Dermis microvascular lymphatic vessel endothelial cell (primary cell): ENCODE results near the gene WRNIP1. TPM values are rescaled to one million over a fixed set of nuclear protein-coding genes. Genes with fewer than 3 reads are reported as not detected.

Experiments used
- DNase-seq, 2 donors: peaks; one replicate each; pipeline versions ENCODE4 v3.0.0 to v3.0.0-alpha.2; 2010; ENCODE audit warnings: low read depth in 2 of 2
- total RNA-seq: library from RNA; depleted of rRNA; stranded (reverse); fragments of >200 nt; gene quantifications from 2 replicates; pipeline ENCODE4 v1.2.1, GENCODE V29; 2014

WRNIP1 gene
- total RNA-seq, 1 donor from 2014 or later: 43.3 TPM

DNA sequence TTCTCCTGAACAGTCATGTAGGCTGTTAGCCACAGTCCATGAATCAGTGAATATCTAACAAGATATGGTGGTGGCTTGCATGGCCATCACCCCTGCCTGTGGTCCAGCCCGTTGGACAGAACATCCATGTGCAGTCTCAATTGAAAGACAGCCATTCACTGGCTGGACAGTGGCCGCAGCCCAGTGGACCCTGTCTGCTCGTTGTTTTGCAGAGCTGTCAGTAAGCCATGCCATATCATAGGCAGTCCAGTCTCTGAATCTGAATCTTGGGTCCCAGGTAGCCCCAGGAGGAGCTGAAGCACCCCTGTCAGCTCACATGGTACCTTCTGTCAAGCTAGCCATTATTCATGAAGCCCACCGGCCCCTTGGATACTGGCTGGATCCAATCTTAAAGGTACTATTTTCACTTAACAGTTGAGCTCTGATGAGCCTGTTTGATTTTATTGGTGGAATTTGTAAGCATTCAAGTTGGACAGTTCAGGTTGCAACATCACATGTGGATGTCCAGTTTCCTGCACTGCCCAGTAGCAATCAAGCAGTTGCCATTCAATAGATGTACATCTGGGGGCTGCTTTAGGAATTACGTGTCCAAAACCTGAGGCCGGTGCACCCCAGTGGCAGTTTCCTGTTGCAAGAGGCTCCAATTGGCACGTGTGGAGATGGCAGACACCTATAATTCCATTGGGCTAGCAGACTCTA, 38.7 kb downstream of the WRNIP1 start:
- DNase-seq: no peak

DNA sequence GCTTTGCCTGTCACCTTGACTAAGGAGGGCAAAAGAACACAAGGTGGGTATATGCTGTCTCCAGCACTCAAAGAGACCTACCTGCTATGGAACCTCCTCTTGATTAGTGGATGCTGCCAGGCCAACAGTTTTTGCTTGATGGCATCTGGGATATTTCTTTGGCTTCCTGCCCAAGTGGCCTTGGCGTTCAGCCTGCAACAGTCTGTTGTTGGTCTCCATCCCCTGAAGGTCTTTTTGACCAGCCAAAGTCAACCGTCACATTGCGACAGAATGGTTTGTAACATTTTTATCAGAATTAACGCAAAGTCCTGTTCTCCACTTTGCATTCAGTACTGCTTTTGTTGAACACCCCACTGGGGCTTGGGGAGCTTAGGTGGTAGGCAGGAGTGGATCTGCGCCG, 39.3 kb downstream of the WRNIP1 start:
- no peak for DNase-seq

DNA sequence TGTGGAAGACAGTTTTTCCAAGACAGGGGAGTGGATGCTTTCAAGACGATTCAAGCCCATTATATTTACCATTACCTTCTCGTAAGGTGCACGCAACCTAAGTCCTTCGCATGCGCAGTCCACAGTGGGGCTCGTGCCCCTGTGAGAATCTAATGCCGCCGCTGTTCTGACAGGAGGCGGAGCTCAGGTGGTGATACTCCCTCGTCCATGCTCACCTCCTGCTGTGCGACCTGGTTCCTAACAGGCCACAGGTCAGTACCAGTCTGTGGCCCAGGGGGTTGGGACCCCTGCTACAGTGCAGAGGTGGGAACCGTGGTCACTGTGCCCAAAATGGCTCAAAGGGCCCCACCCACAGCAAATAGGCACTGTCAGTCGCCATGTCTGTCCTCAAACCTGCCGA, 39.8 kb downstream of the WRNIP1 start:
- DNase-seq: no peak

DNA sequence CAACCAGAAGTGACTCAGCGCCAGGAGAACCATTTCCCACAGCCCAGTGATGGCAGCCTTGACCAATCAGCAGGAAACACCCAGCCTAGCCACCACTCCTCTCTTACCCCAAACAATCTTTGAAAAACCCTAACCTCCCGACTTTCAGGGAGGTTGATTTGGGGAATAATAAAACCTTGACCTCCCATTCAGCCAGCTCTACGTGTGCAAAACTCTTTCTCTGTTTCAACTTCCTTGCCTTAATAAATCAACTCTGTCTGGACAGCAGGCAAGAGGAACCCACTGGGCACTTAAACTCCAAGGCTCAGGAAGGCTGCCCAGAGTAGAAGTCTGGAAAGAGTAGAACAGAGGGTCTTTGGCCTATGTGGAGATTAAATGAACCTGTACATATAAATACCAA, 41.5 kb downstream of the WRNIP1 start:
- DNase-seq: peak in 1 of 2 donors; percentile 47

DNA sequence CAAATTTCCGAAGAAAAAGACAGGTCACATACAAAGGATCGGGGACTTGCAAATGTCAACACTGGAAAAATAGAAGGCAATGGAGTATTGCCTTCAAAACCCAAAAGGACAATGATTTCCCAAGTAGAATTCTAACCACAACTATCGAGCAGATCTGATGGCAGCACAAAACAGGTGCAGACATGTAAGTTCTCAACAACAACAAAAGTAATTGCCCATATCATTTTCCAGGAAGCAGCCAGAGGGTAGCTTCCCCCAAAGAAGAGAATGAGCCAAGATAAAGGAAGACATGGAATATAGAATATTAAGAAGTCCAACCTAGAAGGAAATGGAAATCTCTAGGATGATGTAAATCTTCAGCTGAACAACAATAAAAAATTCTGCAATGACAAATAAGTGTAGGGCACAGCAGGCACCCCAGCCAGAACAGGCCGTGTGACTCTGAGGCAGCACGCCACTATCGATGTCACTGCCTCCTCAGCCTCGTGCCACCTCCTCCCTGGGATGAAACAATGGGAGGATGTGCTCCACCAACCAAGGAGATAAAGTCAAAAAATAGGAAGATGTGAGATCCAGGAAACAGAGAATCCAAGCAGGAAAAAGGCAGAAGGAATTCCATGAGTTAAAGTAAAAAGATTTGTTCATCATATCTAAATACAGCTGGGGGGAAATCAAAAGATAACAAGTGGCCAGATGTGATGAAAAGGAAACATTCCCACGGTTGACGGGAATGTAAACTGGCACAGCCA, 42.3 kb downstream of the WRNIP1 start:
- peak; percentile 83 to 90 for DNase-seq

DNA sequence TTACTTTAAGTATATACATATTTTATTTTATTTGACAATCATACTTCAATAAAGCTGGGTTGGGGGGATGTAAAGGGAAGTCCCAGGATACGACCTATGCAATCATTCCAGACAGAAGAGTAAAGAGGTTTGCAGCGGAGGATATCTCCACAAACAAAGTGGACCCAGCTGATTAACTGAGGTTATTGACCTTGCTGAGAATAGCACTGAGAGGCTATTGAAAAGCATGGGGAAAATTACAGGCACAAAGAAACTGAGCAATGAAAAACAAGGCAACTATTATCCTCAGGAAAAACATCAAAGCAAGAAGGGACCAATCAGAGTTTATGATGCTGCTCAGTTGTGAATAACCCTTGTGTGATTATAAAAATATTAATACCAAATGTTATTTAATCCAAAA, 43.8 kb downstream of the WRNIP1 start:
- peak in 1 of 2 donors; percentile 37 for DNase-seq

DNA sequence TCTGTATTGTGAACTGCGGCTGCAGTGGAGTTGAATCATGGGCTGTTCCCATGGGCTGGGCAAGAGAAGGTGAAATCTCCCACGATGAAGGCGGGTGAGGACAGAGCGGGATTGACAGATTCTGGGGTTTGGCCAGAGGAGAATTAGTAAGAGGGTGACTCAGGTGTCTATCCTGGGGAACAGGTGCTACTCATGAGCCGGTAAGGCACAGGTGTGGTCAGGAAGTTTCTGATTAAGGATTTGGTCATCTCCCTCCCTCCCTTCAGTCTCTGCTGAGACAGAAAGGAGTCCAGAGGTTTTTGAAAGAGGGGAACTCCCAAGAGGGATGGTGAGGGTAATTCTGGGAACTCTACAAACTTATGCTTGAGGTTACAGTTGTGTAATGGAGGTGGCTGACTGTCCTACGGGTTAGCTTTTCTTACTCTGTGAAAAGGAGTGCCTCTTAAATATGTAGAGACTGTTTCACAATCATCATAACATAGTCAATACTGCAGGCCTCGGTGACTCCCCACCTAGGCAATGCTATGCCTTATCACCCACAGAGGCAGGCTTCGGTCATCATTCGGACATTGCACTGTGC, 45.0 kb downstream of the WRNIP1 start:
- DNase-seq: no peak

DNA sequence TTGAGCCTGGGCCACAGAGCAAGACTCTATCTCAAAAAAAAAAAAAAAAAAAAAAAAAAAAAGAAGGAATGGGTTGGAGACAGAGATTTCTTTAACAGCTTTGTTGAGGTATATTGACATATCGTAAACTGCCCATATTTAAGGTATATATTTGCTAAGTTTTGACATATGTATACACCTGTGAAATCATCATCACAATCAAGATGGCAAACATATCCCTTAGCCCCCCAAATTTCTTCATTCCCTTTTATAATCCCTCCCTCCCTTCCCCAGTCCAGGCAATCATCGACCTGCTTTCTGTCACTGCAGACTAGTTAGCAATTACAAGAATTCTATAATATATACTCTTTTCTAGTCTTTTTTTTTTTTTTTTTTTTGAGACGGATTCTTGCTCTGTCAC, 47.5 kb downstream of the WRNIP1 start:
- DNase-seq: no peak

DNA sequence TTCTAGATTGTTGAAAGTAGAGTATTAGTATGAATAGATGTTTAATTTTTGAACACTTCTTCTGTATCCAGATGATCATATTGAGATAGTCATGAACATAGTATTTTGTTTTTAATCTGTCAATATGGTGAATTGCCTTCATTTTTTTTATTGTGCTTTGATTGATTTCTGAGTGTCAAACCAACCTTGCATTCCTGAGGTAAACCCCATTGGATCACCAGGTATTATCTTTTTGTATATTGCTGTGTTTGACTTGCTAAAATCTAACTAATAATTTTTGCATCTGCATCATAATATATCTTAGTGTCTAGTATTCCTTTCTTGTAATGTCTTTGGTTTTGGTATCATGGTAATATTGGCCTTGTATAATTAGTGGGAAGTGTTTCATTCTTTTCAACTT, 51.0 kb downstream of the WRNIP1 start:
- no peak for DNase-seq

DNA sequence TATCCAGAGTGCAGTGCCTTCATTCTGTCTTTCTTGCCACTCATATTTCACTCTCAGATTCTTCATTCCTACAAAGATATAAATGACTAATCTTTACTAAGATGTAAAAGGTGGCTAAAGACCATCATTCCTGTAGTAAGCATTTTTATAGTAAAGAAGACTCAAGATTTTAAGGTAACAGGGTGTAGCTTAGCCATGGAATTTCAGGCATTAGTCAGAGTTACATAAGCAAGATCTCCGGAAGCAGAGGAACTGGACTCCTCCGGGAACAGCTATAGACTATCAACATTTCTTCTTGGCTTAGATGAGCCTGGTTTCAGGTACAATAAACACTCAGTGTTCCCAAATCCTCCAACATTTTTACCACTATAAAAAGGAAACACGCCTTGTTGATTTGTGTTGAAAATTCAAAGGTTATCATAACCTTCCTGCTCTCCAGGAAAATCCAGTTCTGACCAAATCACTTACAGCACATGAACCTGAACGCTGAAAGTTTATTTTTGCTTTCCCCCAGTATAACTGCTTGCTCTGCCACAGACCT, 52.8 kb downstream of the WRNIP1 start:
- DNase-seq: peak; percentile 75 to 90

DNA sequence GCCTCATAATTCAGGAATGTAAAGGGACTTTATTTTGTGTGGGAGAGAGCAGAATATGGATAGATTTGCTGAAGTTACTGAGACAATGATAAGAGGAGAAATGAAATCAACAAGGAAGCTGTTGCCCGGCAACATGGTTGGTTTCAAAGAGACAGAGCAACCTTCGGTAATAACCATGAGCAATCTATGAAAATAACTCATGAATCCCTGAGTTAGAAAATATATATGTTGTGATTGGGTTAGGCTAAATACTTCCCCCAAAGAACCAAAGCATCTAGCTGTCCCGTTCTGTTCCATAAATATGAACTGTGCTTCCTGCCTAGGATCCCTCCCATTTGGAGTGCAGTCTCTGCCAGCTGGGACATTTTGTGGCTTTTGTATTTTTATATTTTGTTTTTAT, 53.4 kb downstream of the WRNIP1 start:
- peak; percentile 80 to 95 for DNase-seq

DNA sequence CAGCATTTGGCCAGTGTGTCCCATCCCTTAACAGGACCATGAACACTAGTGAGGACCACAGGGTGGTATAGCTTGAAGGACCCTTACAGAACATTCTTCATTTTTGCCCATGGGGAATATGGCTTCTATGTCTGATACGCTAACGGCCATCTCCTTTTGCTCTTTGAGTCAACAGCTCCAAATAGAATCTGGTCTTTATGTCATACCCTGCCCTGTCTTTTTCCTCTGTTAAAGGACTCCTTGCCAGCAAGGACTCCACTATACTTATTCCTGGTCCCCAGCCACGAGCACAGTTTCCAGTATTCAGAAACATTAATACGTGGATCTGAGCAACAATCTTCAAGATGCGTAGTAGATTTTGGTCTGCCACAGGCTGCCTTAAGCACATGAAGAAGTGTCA, 53.9 kb downstream of the WRNIP1 start:
- no peak for DNase-seq

DNA sequence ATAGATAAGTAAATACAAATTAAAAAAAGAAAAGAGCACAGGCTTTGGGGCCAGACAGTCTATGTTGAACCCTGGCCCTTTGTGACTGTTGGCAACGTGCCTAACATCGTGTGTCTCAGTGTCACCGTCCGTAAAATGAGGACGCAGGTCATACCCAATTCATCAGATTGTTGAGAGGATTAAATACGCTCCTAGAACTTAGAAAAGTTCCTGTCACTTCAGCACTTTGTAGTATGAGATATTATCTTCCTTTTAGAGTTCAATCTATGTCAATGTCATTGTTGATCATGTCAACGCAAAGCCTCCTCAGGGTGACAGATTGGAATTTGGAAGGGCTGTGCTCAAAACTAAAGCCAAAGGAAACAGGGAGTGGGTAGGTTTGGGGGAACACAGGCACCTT, 54.8 kb downstream of the WRNIP1 start:
- no peak for DNase-seq

DNA sequence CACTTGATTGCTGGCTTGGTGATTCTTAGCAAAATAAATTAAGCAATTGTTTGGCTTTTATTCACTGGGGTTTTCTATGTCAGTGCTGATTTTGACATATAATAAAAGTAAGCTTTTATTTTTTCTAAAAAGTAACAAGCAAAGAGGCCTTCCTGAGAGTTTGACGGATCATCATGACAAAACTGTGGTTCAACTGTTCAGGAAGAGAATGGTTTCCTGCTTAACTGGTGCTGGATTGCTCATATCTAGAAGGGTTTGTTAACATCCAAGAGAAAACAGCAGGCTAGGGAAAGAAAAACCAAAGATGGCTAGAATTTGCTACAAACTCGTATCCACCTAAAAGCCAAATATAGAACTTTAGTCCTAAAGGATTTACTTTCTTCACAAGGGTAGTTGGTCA, 55.2 kb downstream of the WRNIP1 start:
- peak; percentile 71 to 92 for DNase-seq

DNA sequence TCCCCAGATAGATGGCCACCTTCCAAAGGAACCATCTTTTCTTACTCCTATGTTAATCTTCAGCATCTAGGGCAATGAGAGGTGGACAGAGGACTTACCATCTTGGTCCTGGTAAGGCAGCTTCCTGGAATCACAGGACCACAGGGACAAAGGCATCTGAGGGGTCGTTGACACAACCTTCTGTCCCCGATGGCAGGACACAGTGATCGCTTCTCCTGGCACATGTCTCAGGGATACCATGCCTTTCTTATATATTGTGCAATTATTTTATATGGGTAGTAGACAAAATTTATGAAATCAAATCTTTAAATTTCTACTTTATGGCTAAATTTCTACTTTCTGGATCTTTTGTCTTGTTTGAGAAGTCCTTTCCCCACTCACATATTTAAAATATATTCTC, 56.4 kb downstream of the WRNIP1 start:
- no peak for DNase-seq

DNA sequence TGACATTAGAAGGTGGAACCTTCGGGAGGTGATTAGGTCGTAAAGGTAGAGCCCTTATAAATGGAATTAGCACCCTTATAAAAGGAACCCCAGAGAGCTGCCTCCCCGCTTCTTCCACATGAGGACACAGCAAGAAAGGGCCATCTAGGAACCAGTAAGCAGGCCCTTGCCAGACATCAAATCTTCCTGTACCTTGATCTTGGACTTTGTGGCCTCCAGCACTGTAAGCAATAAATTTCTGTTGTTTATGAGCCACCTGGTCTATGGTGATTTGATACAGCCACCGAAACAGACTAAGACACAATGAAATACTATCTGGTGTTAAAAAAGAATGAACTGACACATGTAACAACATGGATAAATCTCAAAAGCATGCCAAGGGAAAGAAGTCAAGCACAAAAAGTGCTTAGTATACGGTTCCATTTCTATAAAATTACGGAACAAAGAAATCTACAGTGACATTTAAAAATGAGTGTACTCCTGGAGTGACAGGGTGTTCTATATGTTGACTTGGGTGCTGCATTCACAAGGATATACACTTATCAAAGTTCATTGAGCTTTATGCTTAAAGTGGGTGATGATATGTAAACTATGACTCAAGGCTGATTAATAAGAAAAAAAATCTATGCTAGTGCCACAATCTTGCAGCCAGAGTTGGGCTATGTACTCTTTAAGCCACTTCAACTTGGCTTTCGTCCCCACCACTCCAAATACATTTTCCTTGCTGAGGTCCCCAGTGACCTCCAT, 58.1 kb downstream of the WRNIP1 start:
- DNase-seq: no peak

DNA sequence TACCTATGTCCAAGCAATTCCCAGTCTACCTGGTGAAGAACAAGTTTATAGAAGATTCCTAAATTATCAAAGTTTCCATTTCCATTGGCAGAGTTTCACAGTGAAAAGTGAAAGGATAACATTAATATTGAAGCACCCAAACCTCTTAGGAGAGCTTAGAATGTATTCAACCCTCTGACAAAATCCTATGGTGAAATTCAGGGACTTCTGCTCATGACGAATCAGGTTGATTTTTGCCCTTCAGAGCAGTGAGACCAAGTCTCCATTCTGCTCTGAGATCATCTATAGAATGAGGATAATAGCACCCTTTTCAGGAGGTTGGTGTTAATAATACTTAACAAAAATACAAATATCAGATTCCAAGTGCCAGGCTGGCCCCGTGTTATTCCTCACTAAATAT, 60.9 kb downstream of the WRNIP1 start:
- DNase-seq: no peak

DNA sequence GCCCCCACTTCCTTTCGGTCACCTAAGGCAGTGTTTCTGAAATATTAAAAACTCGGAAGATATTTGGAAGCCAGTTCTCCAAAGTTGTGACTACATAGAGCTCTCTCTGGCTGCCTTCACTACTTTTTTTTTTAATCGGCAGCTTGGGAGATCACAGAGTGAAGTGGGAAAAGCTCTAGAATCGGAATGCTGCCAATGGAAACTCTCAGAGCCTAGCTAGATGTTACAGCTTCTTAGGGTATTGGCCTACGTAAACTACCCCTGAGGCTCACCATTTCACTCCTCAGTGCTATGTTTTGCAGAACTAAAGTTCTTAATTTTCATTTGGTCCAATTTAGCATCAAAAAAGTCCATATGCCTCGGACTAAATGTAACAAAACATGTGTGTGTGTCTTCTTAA, 61.9 kb downstream of the WRNIP1 start:
- no peak for DNase-seq

DNA sequence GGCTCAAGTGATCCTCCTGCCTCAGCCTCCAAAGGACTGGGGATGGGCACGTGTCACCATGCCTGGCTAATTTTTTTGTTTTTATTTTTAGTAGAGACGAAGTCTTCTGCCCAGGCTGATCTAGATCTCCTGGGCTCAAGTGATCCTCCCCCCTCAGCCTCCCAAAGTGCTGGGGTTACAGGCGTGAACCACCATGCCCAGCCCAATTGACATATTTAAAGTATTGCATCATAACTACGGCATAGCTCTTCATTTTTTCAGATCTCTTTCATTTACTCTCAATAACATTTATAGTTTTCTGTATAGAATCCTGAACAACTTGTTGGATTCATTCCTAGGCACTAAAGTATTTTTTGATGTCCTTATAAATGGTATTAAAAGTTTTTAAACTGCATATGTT, 63.4 kb downstream of the WRNIP1 start:
- no peak for DNase-seq

DNA sequence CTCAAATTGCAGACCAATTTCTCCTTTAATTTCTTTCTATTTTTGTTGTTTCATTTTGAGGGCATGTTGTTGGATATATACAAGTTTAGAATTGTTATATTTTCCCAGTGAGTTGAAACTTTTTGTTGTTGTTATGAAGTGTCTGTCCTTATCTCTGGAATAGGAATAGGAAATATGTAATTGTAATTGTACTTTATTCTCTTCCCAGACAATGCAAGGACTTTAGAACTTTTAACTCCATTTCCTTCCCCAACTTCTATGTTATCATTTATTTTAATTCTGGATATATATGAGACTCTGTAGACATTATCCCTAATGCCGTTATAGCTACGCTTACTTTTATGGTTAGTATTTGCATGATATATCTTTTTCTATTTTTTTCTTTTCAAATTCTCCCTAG, 64.1 kb downstream of the WRNIP1 start:
- peak in 1 of 2 donors; percentile 55 for DNase-seq

DNA sequence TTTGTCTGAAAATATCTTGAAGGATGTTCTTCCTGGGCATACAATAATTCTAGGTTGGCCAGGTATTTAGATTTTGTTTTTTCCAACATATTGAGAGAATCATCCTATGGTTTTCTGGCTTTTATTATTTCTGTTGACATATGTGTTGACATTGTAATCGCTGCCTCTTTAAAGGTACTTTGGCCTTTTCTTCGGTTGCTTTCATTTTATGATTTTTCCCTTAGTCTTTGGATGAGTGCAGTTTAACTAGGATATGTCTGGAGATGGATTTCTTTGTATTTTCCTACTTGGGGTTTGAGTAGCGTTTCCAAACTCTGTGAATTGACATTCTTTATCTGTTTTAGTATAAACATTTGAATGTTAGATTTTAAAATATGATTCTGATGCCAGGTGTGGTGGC, 65.0 kb downstream of the WRNIP1 start:
- no peak for DNase-seq

DNA sequence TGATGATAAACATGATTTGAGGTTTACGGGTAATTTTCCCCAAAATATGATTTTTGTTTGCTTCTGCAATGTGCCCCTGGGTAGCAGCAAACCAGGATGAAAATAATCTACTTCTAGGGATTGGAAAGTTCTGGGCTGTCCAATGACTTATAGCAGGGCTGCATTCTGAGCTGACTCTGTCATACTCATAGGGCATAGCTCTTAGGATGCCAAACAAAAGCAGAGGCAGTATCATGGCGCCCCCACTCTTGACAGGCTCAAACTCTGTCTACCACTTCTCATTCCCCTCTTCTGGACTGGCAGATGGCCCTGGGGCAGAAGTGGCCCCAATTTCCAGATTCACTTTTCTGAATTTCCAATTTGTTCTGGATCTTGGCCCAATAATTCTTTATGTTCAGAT, 66.2 kb downstream of the WRNIP1 start:
- DNase-seq: no peak
